CD4-positive, alpha-beta T cell (primary cell): ENCODE measurements around the gene RCOR1. TPM values are rescaled to one million over a fixed set of nuclear protein-coding genes. Genes with fewer than 3 reads are reported as not detected.

Source experiments
- ATAC-seq: fragments of 200-7000 bp; cut with Tn5 transposase; one replicate; pipeline ENCODE4 v1.10.0; 2022; ENCODE audit warnings: mild to moderate bottlenecking; ENCODE audit not compliant: poor library complexity
- CTCF ChIA-PET: fragments of 350-600 bp; sonication (Branson Sonifier 250); formaldehyde crosslinking; loops from one replicate; lab custom pipeline; 2021; ENCODE audit warnings: antibody characterized with exemption, inconsistent platforms; lab: Charles Lee
- POLR2A ChIA-PET: fragments of 350-600 bp; sonication (Branson Sonifier 250); formaldehyde crosslinking; loops from one replicate; lab custom pipeline; 2021; ENCODE audit warnings: antibody characterized with exemption, inconsistent platforms; lab: Charles Lee
- DNase-seq, 14 experiments: peaks; one replicate each; pipeline ENCODE4 v3.0.0-alpha.2; 2013 to 2020; ENCODE audit warnings: mixed read lengths in 2 of 14
- H3K27ac ChIP-seq, 2 donors: one replicate each; pipeline versions ENCODE4 v1.5.1 to v1.7.0; 2013; ENCODE audit warnings: low read length in 2 of 2, low read depth in 1 of 2, mild to moderate bottlenecking in 1 of 2
- H3K27me3 ChIP-seq, 2 experiments: 1 replicate in 1 of 2; 2 replicates in 1 of 2; pipeline versions ENCODE4 v1.6.1 to v1.7.0; 2013; ENCODE audit warnings: low read length in 2 of 2, control low read depth in 1 of 2, mild to moderate bottlenecking in 1 of 2, moderate library complexity in 1 of 2; ENCODE audit not compliant: insufficient read depth in 2 of 2, control insufficient read depth in 1 of 2
- H3K36me3 ChIP-seq: one replicate; pipeline ENCODE4 v1.6.1; 2013; ENCODE audit warnings: low read length, control low read depth; ENCODE audit not compliant: insufficient read depth
- H3K4me1 ChIP-seq: one replicate; pipeline ENCODE4 v1.6.1; 2013; ENCODE audit warnings: low read length, control low read depth; ENCODE audit not compliant: insufficient read depth
- H3K4me3 ChIP-seq: one replicate; pipeline ENCODE4 v1.5.1; 2013; ENCODE audit warnings: mild to moderate bottlenecking, low read length, moderate library complexity
- H3K9me3 ChIP-seq, 2 experiments: 1 replicate in 1 of 2; 2 replicates in 1 of 2; pipeline versions ENCODE4 v1.6.1 to v1.7.0; 2013; ENCODE audit warnings: low read length in 2 of 2, mild to moderate bottlenecking in 2 of 2, control low read depth in 1 of 2, moderate library complexity in 1 of 2; ENCODE audit not compliant: control insufficient read depth in 1 of 2, insufficient read depth in 1 of 2
- H3K27ac Mint-ChIP-seq: one replicate; pipeline ENCODE4 v1.8.0; 2020; ENCODE audit warnings: mixed read lengths
- H3K27me3 Mint-ChIP-seq: one replicate; pipeline ENCODE4 v1.8.0; 2021; ENCODE audit warnings: mixed read lengths
- H3K36me3 Mint-ChIP-seq: one replicate; pipeline ENCODE4 v1.8.0; 2021; ENCODE audit warnings: low read depth, mixed read lengths
- H3K4me1 Mint-ChIP-seq: one replicate; pipeline ENCODE4 v1.8.0; 2021; ENCODE audit warnings: low read depth, mixed read lengths
- H3K4me3 Mint-ChIP-seq: one replicate; pipeline ENCODE4 v1.8.0; 2020; ENCODE audit warnings: mild to moderate bottlenecking, mixed read lengths
- H3K9me3 Mint-ChIP-seq: one replicate; pipeline ENCODE4 v1.8.0; 2020; ENCODE audit warnings: mixed read lengths
- CTCF ChIP-seq: fragments of 200-600 bp; IDR thresholded peaks from one replicate; pipeline ENCODE4 v1.8.0; 2022; ENCODE audit warnings: antibody characterized with exemption, mild to moderate bottlenecking
- intact Hi-C, 2 experiments: fragments of 100-400 bp; cut with DNase I in 1 of 2; cut with micrococcal nuclease in 1 of 2; formaldehyde crosslinking; loops; one replicate each; pipeline versions ENCODE4 v1.15.1 to v1.9.0; 2023 to 2025; cut with DNase I, micrococcal nuclease
- total RNA-seq, 174 experiments: library from RNA in 2 of 174; stranded (reverse) in 2 of 174; gene quantifications; one replicate each; pipeline ENCODE4 v1.2.3 and lab custom pipeline; 2021 to 2026

RCOR1 gene
- total RNA-seq, 2 experiments from 2014 or later: 20.5 to 23.1 TPM

DNA sequence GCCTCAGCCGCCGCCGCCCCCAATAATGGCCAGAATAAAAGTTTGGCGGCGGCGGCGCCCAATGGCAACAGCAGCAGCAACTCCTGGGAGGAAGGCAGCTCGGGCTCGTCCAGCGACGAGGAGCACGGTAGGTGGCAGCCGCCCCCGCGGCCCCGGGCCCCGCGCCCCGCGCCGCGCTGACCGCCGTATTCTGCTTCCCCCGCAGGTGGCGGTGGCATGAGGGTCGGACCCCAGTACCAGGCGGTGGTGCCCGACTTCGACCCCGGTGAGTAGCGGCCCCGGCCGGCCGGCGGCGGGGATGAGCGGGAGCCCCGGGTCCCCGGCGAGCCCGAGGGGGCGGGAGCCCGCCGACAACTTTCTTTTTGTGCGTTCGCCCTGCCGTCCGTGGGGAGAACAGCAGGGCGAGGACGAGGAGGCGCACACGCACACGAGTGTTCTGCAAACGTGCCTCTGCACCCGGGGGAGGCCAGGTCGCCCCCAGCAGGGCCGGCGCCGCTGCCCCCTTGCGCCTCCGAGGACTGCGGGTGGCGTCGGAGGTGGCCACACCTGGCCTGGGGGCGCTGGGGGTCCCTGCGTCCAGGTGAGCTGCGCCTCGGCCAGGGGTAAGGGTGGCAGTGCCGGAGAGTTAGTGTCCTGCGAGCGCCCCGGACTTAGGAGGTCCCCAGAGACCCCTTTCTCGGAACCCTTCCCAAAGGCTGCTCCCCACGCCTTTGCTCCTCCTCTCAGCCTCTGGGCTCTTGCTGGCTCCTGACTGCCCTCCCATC, 794 bp downstream of the RCOR1 start:
- ATAC-seq (peak; percentile 28), DNase-seq (peak; percentile 42 to 85 (median 60))
- H3K27me3 Mint-ChIP-seq: no peaks in the 10 kb centered on the region
- TF ChIP-seq CTCF: peak; percentile 56
- H3K4me3 Mint-ChIP-seq: peak overlapping the region; percentile 86
- Histone ChIP-seq H3K4me1 (peaks cover 25% of the 10 kb centered on the region), H3K27ac (peak overlapping the region in 1 of 2 donors; percentile 53), H3K9me3 (no peaks in the 10 kb centered on the region), H3K36me3 (no peaks in the 10 kb centered on the region), H3K27me3 (no peaks in the 10 kb centered on the region), H3K4me3 (peak overlapping the region; percentile 66)
- H3K36me3 Mint-ChIP-seq: peaks cover 16% of the 10 kb centered on the region
- peaks cover 30% of the 10 kb centered on the region for H3K4me1 Mint-ChIP-seq
- peak overlapping the region; percentile 70 for H3K27ac Mint-ChIP-seq
- intact Hi-C loops: loop anchor here (2.0 to 10.0 kb wide), 9 partner anchors 68 to 802 kb away; partner anchors contain the start of genes AMN (in 1 of the 2), TRAF3 (in 1 of the 2) and WDR20 (in 1 of the 2)
- no peaks in the 10 kb centered on the region for H3K9me3 Mint-ChIP-seq
- ChIA-PET POLR2A (interaction anchor here (1.0 kb wide), 1 partner anchor 69 kb away, joined by 3 read pairs; no protein-coding TSS in a partner anchor), CTCF (no interaction called here)

GRCh38 chr14:102593825-102594137, 1.3 kb downstream of the RCOR1 start:
- no peaks in the 10 kb centered on the region for H3K9me3 Mint-ChIP-seq
- Histone ChIP-seq H3K36me3 (no peaks in the 10 kb centered on the region), H3K9me3 (no peaks in the 10 kb centered on the region), H3K4me1 (peaks cover 25% of the 10 kb centered on the region), H3K27ac (no peak overlapping the region), H3K27me3 (no peaks in the 10 kb centered on the region), H3K4me3 (peak overlapping the region; percentile 66)
- DNase-seq: peak in 1 of 14 experiments; percentile 21
- H3K4me1 Mint-ChIP-seq: peaks cover 30% of the 10 kb centered on the region
- intact Hi-C loops: loop anchor here (2.0 to 10.0 kb wide), 9 partner anchors 69 to 801 kb away; partner anchors contain the start of genes AMN (in 1 of the 2), TRAF3 (in 1 of the 2) and WDR20 (in 1 of the 2)
- TF ChIP-seq CTCF: no peak
- POLR2A ChIA-PET: interaction anchor here (0.8 to 1.4 kb wide), 2 partner anchors 10 to 335 kb away, joined by 3 to 6 read pairs; no protein-coding TSS in a partner anchor
- H3K27ac Mint-ChIP-seq: peak overlapping the region; percentile 70
- peaks cover 16% of the 10 kb centered on the region for H3K36me3 Mint-ChIP-seq
- no peak for ATAC-seq
- no peaks in the 10 kb centered on the region for H3K27me3 Mint-ChIP-seq
- CTCF ChIA-PET: interaction anchor here (0.7 to 1.8 kb wide), 4 partner anchors 11 to 218 kb away, joined by 3 to 6 read pairs (median 4); no protein-coding TSS in a partner anchor
- H3K4me3 Mint-ChIP-seq: peak overlapping the region; percentile 86

DNA sequence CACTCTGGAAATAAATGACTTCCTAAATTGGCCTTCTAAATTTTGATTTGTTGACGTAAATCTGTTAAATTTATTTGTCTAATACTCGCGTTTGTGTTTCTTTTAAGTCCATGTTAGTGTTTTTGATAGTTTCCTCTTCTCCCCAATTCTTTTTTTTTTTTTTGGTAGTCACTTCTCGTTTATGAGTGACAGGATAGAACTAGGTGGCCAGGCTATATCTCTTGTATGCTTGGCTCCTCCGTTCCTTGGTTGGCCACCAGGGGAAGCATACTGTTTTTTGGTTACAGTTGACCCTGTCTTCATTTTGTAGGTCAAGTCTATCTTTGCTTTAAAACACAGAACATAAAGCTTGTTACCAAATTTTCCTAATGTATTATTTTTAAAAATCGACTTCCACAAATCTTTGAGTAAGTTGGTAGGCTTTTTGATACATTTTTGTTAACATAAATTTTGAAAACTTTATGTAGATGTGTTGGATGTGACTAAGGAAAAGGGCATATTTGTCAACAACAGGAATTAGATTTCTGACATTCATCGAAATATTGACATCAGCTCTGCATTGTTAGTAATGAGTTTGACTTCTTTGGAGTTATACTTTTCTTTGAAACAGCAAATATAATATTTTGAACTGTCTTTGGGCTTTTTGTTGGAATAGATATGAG, 2.2 kb downstream of the RCOR1 start:
- POLR2A ChIA-PET: interaction anchor here (0.8 to 1.4 kb wide), 3 partner anchors 9 to 334 kb away, joined by 3 to 6 read pairs (median 3); no protein-coding TSS in a partner anchor
- peaks cover 39% of the 10 kb centered on the region for H3K4me1 Mint-ChIP-seq
- H3K27me3 Mint-ChIP-seq: no peaks in the 10 kb centered on the region
- peaks cover 25% of the 10 kb centered on the region for H3K4me1 ChIP-seq
- no peaks in the 10 kb centered on the region for H3K9me3 ChIP-seq
- peak overlapping the region; percentile 66 for H3K4me3 ChIP-seq
- H3K27ac Mint-ChIP-seq: peak overlapping the region; percentile 70
- H3K4me3 Mint-ChIP-seq: peak overlapping the region; percentile 86
- peak; percentile 19 to 78 (median 37) for DNase-seq
- H3K27me3 ChIP-seq: no peaks in the 10 kb centered on the region
- peak; percentile 85 for TF ChIP-seq CTCF
- H3K9me3 Mint-ChIP-seq: no peaks in the 10 kb centered on the region
- peaks cover 20% of the 10 kb centered on the region for H3K36me3 Mint-ChIP-seq
- intact Hi-C loops: loop anchor here (5.0 to 10.0 kb wide), 6 partner anchors 88 to 800 kb away; partner anchors contain the start of genes AMN (in 1 of the 2) and TRAF3 (in 1 of the 2)
- ATAC-seq: no peak
- no peaks in the 10 kb centered on the region for H3K36me3 ChIP-seq
- CTCF ChIA-PET: interaction anchor here (0.6 to 2.0 kb wide), 7 partner anchors 10 to 217 kb away, joined by 3 to 7 read pairs (median 4); no protein-coding TSS in a partner anchor
- H3K27ac ChIP-seq: no peak overlapping the region
